Stimulated activated CD8-positive, alpha-beta memory T cell treated with anti-CD3 and anti-CD28 coated beads, Interleukin-4, amount 100 ng/mL, for 24 hours (primary cell): ENCODE measurements around the gene XRCC2.
"Not testable (repeated sequence)": the region's sequence is repeated elsewhere in the genome, so short reads cannot be mapped to it uniquely, and the experiment has no call there.

Source experiments
- DNase-seq: peaks from one replicate; pipeline ENCODE4 v3.0.0-alpha.2; 2020; ENCODE audit warnings: low read depth

The XRCC2 gene

DNA sequence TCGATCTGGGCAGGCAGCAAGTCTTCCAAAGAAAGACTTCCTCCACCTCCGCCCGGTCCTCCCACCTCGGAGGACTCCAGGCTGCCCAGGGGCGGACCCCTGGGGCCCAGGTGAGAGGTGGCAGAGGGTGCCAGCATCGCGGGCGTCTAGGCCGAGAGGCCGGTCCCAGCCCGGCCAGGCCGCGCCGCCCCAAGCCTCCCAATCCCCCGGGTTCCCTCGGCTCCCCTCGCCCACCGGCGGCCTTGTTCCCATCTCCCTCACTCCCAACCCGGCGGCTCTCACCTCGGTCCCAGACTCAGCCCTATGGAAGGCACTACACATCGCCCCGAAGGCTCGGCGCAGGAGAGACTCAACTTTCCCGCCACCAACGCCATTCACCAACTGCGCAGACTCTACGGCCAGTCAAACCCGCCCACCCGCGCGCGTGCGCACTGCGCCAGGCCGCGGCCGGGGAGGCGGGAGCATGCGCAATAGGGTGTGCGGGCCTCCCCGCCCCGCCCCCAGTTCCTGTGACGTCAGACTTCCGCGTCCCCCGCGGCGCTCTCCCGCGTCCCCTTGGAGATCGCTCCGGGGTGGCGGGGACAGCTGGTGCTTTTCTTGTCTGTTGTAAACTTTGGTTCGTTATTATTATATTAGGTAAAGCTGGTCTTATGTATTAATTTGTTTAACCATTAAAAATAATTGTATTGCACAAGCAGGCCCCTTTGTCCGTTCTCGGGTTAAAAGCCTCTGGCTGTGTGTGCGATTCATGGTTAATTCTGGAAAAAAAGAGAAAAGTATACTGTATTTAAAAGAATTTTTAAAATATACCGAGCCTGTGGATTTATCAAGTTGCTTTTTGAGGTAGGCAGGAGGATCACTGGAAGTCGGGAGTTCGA lies at the start of gene XRCC2:
Gene XRCC2 (minus strand): TSS at position 383 of the 878 bp plus-strand sequence. CDS start 62 bp downstream, at position 321.
- DNase-seq = peak; percentile 94

DNA sequence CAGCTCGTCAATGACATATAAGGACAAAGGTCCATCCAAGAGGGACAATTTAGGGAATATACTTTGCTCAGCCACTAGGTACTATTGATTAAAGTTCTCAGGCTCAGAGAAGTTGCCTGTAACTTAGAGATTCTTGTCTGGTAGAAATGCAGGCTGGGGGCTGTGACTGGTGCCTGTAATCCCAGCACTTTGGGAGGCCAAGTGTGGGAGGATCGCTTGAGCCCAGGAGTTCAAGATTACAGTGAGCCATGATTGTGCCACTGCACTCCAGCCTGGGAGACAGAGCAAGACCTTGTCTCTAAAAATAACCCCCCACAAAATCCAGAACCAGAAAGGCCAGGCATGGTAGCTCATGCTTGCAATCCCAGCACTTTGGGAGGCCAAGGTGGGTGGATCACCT lies 47.4 kb upstream of the XRCC2 start:
- no peak for DNase-seq

DNA sequence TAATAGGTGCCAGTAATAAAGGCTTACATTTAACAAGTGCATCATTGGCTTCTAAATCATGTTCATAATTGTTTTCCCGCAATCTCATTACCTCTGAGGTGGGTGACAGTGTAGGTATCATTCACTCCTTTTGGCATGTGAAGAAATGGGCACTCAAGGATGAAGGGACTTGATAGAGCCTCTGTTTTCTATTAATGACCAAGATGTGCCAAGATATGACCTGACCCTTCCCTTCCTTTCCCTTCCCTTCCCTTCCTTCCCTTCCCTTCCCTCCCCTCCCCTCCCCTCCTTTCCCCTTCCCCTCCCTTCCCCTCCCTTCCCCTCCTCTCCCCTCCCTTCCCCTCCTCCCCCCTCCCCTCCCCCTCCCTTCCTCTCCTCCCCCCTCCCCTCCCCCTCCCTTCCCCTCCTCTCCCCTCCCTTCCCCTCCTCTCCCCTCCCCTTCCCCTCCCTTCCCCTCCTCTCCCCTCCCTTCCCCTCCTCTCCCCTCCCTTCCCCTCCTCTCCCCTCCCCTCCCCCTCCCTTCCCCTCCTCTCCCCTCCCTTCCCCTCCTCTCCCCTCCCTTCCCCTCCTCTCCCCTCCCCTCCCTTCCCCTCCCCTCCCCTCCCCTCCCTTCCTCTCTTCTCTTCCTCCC lies 36.6 kb upstream of the XRCC2 start:
- DNase-seq = not testable (repeated sequence)

DNA sequence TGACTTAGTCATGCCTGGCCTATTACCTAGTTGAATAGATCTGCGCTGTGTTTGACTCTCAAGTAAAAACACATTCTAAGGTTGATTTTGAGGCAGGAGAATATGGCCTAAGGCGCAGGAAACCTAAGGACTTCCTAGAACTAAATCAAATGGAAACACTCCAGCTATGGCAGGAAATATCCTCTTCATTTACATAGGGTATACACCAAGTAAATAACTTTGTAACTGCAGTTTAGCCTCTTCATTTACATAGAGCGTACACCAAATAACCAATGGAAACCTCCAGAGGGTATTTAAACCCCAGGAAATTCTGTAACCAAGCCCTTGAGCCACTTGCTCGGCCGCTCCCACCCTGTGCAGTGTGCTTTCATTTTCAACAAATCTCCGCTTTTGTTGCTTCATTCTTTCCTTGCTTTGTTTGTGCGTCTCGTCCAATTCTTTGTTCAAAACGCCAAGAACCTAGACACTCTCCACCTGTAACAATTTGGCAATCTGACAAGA lies 35.6 kb upstream of the XRCC2 start:
- no peak for DNase-seq

DNA sequence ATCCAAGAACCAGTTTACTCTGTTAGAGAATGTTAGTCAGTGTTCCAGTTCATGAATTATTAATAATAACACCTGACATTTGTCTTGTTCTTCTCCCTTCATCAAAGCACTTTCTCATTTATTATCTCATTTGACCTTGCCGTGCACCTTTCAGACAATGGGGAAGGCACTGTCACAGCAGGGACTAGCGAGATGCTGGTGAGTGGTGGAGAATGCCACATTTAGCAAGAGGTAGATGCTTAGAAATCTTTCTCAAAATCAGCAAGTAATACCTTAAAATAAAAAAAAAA lies 34.2 kb upstream of the XRCC2 start:
- no peak for DNase-seq

DNA sequence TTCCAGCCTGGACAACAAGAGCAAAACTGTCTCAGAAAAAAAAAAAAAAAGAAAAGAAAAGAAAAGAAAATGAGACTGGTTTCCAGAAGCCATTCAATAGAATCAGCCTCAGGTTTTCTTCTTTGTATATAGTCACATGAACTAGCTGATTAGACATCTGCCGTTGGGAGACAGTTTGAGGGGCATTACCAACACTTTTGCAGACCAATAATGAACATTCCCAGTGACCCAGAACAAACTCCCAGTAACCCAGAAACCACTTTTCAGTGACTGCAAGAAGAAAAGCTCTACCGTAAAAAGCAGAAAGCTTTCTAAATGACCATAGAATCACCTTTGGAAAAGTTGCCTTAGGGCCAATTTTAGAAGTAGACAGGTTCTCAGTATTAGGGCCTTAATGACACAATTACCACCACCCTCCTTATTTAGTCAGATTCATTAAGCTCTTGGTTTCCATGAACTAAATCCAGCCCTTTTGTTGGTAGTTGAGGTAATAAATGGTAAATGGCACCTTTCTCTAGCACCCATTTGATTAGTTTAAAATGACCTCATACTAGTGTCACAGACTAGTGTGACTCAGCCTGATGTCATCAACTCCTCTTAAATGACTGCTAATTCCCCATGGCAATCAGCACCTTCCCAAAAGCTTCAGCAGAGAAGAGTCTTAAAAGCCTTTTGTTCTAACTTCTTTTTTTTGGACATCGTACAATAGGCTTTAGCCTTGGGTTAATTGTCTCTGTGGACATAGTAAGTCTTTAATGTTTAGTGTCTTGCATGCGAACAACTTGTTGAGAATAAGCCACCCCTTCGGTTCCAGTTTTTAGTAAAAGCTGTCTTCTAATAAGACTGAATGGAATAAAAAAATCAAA lies 33.6 kb upstream of the XRCC2 start:
- no peak for DNase-seq

DNA sequence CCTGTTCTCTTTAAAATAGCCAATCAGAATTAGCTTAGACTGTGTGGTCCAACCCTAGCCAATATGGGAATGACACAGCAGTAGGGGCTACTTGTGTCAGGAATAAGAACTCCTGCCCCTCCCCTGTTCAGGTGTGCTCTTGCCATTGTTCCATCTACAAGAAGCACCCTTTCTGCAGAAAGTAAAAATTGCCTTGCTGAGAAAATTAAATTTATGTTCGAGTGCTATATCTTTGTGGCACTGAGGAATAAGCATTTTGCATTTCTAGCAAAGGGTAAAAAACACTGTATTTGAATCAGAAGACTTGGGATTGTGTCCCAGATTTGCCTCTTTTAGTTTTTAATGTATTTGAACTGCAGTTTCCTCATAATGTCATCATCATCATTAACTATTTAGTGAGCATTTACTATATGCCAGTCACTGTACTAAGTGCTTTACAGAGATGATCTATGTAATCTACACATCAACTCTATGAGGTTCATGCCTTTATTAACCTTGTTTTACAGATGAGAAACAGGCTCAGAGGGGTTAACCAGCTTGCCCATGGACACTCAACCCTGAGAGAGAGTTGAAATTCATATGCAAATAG lies 28.9 kb upstream of the XRCC2 start:
- no peak for DNase-seq

DNA sequence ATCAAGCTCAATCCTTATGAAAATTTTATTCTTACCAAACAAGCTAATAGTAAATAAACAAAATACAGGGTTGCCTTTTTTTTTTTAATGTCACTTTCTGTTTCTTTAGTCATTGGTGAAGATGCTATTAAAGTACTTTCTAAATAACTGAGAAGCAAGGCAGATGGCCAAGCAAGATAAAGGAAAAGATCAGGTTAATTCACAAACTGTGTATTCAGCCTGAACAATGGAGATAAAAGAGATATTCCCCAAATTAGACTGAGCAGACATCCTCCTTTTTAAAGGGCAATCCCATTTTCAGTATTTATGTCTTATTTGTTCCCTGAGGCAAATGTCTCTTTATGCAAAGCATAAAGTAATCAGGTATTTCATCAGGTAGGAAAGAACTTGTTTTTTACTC lies 23.1 kb upstream of the XRCC2 start:
- no peak for DNase-seq

DNA sequence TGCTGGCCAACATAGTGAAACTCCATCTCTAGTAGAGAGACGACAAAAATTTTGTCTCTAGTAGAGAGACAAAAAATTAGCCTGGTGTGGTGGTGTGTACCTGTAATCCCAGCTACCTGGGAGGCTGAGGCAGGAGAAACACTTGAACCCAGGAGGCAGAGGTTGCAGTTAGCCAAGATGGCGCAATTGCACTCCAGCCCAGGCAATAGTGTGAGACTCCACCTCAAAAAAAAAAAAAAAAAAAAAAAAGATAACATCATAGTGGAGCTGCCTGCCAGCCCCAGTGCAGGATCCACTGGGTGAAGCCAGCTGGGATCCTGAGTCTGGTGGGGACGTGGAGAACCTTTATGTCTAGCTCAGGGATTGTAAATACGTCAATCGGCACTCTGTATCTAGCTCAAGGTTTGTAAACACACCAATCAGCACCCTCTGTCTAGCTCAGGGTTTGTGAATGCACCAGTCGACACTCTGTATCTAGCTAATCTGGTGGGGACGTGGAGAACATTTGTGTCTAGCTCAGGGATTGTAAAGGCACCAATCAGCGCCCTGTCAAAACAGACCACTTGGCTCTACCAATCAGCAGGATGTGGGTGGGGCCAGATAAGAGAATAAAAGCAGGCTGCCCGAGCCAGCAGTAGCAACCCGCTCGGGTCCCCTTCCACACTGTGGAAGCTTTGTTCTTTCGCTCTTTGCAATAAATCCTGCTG lies 21.5 kb upstream of the XRCC2 start:
- DNase-seq = not testable (repeated sequence)

DNA sequence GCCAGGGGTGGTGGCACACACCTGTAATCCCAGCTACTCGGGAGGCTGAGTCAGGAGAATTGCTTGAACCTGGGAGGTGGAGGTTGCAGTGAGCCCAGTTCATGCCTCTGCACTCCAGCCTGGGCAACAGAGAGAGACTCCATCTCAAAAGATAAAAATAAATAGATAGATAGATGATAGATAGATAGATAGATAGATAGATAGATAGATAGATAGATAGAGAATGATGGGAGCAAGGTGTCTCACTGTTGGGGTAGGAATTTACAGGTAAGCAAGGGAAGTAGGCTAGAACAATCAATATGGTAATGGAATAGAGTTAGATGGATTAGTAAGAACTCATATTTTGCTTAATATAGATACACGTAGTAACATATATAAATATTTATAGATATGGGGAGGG lies 16.3 kb upstream of the XRCC2 start:
- DNase-seq = not testable (repeated sequence)

DNA sequence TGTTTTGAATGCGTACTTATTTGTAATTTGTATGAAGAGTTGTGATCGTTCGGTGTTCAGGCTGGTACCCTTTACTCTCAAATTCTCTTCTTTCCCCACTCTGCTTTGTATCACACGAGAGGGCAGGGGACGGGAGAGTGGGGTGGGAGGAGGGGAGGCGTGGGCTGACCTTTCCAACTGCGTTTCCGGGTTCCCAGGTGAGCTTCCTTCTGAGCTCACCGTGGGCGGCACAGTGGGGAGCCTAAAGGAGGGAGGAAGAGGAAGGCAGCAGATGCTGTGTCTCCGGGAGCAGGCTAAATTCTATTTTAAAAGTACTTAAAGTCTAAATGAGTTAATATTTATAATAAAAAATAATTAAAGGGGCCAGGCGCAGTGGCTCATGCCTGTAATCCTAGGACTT lies 7.4 kb upstream of the XRCC2 start:
- DNase-seq = no peak

DNA sequence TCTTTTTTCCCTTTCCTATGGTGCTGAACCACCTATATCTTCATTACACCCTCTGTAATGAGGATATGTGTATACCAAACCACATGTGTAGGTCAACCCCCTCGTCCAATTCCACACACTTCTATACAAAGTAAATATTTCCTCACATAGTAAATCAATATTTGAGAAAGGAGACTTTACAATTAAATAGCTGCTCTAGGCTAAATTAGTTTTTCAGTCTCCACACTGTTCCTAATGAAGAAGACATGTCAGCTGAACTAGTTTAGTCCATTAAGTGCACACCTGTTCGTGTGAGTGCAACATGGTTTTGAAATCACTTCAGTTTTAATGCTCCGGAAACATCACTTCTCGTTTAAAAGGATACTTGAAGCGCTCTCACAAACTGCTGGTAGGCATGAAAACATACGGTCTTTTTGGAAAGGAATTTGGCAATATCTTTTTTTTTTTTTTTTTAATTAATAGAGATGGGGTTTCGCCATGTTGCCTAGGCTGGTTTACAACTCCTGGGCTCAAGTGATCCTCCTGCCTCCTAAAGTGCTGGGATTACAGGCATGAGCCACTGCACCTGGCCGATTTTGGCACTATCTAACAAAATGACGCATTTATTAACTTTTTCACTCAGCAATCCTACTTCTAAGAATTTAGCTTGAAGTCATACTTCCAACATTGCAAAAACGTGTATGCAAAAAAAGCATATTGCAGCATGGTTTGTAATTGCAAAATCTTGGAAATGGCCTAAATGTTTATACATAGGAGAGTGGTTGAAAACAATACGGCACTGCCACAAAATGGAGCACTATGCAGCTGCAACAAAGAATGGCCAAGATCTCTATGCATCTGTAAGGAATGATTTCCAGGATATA lies 2.1 kb upstream of the XRCC2 start:
- no peak for DNase-seq

DNA sequence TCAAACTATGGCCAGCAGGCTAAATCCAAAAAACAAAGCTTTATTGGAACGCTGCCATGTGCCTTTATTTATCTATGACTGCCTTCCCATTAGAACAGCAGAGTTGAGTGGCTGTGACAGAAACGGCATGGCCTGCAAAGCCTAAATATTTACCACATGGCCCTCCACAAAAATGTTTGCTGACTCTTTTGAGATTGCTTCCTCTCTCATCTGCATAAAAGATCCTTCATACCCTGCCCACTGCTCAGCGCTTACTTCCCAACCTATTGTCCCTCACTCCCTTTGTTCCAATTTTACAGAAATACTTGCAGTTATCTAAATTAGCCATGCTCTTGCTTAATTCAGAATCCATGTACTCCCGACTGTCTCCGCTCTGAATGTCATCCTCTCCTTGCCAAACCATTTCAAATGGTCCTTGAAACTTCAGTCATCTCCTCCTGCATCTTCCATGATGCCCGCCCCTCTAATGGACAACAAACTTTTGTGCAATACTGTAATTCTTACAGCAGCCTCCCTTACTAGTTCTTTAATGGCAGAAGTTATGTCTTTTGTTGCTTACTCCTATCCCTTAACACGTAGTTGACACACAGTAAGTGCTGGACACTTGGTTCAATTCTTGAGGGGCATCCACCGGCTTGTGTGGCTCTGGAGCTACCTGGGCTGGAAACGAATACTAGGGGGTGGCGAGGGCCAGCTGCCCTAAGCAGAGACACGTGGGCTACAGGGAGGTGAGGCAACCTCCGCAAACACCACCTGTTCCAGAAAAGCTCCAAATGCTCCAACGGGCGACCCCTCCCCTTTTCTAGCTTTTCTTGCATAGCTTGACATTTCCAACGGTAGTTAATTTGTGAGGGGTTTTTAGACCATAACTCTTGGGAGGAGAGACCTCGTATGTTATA lies 832 bp downstream of the XRCC2 start:
- DNase-seq = no peak

DNA sequence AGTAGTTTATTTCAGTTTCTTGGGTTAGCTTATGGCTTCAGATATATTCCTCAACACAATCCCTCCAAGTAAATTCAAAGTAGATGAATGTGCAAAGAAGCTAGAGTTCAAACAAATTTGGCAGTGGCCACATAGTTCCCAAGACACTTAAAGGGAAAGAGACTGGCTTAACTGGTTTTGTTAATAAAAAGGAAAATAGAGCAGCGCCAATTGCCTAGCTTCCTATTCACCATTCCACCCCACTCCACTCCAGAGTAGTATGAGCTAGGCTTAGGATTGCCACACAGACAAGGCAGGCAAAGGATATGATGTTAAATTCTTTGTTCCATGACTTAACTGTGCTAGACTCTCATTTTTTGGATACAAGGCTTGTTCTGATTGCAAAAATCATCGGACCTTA lies 2.0 kb downstream of the XRCC2 start:
- DNase-seq = no peak

DNA sequence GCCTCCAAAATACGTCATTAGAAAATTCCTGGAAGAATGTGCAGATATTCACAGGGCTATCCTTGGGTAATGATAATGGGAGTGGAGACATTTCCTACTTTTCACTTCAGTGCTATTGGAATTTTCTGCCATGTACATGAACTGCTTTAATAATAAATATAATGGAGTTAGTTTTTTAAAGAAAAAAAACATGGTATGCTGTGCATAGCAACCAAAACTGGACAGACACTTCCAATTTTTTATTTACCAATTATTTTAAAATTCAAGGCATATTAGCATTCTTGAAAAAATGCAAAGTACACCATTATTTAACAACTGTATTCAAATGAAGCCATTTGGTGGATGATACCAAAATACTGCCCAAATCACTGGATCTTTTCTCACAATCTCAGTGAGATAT lies 3.3 kb downstream of the XRCC2 start:
- no peak for DNase-seq

DNA sequence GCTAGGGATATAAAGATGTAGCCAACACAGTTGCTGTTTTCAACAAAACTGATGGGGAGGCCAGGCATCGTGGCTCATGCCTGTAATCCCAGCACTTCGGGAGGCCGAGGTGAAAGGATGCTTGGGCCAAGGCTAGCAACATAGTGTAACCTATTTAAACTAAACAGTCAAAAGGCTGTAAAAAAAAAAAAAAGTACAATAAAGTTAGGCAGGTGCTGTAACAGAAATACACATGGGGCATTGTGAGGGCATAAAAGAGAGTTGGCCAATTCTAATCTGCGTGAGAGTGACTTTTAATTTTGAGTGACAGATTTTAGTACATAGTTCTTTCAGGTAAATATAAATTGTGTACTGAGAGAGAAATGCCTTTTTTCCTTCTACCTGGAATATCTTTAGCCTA lies 6.2 kb downstream of the XRCC2 start:
- no peak for DNase-seq

DNA sequence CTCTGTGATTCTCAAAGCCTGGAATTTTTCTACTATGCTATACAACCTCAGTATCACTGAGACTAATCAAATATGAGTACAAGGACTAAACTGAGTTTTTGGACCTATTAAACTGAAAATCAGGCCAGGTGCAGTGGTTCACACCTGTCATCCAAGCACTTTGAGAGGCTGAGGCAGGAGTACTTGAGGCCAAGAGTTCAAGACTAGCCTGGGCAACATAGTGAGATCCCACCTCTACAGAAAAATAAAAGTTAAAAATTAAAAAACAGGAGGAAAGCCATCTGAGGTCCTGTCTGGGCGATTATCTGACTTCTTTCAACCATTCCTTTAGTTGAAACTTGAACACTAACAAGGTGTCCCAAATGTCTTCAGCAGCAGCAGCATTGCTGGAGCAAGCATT lies 7.0 kb downstream of the XRCC2 start:
- DNase-seq = no peak

DNA sequence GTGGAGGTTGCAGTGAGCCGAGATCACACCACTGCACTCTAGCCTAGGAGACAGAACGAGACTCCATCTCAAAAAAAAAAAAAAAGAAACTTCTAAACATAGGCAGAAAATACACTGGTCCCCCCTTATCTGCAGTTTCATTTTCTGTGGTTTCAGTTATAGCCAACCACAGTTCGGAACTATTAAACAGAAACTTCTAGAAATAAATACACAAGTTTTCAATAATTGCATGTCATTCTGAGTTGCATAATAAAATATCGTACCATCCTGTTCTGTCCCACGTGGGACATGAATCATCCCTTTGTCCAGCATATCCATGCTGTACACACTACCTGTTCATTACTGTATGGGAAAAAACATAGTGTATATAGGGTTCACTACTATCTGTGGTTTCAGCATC lies 8.0 kb downstream of the XRCC2 start:
- no peak for DNase-seq

DNA sequence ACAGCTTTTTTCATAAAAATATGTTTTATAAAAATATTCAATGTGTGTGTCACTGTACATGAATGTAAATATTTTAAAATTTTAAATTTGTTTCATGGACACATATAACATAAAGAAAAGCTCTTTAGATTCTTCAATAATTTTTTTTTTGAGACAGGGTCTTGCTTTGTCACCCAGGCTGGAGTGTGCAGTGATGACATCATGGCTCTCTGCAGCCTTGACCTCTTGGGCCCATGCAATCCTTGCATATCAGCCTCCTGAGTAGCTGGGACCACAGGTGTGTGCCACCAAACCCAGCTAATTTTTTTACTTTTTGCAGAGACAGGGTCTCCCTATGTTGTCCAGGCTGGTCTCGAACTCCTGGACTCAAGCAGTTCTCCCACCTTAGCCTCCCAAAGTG lies 9.9 kb downstream of the XRCC2 start:
- no peak for DNase-seq

DNA sequence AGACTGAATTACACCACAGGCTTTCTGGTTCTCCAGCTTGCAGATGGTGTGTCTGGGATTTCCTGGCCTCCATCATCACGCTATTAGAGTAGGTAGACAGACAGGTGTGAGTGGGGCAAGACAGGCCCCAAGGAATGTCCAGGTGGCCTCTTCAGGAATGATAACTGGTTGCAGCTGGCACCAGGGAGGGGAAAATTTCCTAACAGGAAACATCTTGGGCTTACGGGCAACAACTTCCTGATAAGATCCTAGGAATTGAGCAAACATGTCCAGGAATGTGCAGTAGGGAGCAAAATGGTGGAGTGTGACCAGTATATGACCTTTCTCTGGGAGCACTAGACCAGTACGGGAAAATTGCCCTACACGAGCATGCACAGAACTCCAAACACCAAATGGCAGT lies 11.3 kb downstream of the XRCC2 start:
- no peak for DNase-seq
